ENCODE measurements around the gene KCNIP4.

The KCNIP4 gene

GRCh38 chr4:21307709-21308108 is 640.9 kb downstream of the KCNIP4 start:
- DNase-seq = no peak

DNA sequence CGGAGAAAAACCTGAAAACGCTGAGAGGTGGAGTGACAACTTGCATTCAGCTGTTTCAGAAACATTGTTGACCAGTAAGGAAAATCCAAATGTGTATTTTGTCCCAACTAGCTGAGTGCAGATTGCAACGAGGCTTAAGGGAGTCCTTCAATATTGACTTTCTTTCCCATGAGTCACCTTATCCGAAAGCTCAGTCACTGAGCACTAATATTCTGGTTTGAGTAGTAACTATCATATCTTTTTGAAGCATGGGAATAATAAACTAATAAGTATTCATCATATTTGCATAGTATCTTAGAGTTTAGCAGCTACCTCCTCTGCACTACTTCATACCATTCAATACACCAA is 644.1 kb downstream of the KCNIP4 start:
- DNase-seq = no peak

DNA sequence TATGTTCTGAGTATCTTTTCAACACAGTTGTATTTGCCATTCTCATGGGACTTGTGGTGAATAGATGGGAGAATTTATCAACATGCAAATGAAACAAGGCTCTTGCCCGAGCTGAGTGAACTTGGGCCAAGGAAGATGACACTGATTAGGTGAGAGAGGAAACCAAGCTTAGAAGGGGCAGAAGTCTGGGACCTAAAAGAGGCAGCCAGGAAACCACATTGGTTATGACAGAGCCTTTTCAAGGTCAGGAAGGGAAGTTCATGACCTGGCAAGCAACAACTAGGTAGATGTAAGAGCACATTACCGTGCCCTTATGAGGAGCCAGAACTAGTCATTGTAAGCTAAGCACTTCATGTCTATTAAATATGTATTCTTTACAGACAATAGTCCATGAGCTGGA is 658.0 kb downstream of the KCNIP4 start:
- DNase-seq = no peak

DNA sequence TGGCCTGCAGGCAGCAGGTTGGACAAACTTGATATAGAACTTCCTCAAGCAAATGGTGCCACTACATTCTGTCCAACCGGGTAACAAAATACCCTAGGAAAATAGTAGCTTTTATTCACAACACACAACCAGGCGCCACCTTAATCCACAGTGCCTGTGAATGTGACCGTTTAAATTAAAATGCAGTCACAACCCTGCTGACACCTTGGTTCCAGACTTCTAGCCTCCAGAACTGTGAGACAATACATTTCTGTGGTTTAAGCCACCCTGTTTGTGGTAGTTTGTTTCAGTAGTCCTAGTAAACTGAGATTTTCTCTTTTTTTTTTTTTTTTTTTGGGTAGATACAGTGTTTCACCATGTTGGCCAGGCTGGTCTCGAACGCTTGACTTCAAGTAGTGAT is 672.5 kb downstream of the KCNIP4 start:
- no peak for DNase-seq

- no peak for DNase-seq
Measured at GRCh38 chr4:21271439-21272052, 677.0 kb downstream of the KCNIP4 start.

DNA sequence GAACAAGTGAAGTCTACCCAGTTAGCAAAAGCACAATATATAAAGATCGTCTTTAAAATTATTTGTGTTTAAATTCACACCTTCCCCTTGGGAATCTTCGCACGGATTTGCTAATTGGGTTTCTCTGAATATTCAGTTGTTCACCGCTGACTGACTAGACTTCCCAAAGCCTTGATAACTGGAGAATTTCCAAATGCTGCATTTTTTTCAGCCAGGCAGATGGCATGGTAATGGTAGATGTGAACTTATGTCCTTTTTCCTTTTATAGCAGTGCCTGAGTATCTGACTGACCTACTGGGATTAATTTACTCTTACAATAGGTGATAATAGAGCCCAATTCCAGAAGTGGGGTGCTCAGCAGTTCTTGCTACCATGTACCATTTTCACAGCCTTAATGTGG is 700.2 kb downstream of the KCNIP4 start:
- no peak for DNase-seq

- no peak for DNase-seq
Measured at GRCh38 chr4:21242163-21242562, 706.4 kb downstream of the KCNIP4 start.

- DNase-seq = no peak
Measured at GRCh38 chr4:21226637-21227538, 721.7 kb downstream of the KCNIP4 start.

DNA sequence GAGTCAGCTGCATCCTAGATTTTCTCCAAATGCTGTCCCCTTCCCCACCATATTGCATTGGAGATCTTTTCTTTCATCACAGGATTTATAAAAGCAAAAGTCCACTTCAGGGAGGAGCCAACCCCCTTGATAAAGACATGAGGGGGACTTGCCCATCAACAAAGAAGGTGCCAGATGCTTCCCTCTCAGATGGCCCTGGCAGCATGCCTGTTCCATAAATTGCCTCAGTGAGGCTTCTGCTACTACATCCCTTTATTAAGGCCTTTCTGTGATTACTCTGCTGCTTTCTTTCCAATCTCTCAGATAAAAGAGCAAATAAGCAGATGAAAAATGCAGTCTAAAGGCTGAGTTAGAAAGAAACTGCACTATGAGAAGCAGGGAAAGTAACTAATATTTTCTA is 736.7 kb downstream of the KCNIP4 start:
- no peak for DNase-seq

DNA sequence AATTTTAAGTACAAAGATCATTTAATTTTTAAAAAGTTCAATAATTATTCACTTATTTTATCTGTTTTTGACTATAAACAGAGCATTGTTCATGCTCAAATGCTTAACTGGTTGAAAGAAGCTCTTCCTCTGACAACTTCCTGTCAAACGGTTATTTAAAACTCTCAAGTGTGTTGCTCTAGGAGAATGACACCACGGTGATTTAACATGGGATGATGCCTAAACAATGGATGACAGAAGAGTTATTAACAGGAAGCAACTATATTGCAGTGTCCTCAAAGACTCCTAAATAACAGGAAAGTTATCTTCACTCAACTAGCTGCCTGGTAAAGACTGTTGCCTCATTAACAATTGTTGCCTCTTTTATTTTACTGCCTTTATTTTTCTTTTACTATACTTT is 738.7 kb downstream of the KCNIP4 start:
- DNase-seq = no peak

DNA sequence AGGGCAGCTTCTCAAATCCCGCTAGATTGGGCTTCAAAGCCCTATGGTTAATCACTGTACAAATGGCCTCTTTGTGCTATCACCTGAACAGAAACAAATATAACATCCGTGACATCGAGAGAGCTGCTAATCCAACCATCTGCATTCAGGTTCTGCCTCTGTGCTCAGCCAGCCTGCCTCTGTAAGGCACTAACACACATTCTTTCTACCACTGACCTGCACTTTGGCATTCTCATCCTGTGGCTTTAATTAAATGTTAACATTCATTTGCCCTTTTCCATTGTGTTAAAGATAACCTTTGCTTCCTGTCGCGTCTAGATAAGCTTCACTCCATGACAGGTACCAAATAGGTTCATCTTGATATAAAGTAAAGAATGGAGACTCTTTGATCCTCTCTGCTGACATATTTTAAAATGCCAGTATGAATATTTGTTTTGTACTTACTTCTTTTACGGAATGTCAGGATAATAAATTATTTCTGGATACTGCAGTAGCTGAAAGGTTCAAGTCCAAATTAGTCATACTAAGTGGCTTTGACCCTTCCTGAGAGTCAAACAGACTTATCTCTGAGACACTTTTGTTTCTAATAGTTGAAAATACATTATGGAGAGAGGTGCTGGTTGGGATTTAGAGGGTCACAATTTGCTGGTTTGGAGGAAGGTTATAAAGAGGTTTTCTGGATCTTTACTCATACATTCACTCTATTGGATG is 742.6 kb downstream of the KCNIP4 start:
- DNase-seq = no peak

- DNase-seq = no peak
Measured at GRCh38 chr4:21203416-21203815, 745.2 kb downstream of the KCNIP4 start.

- no peak for DNase-seq
Measured at GRCh38 chr4:21202959-21203358, 745.6 kb downstream of the KCNIP4 start.

GRCh38 chr4:21198683-21199082 is 749.9 kb downstream of the KCNIP4 start:
- DNase-seq = no peak

- no peak for DNase-seq
Measured at GRCh38 chr4:21195682-21196081, 752.9 kb downstream of the KCNIP4 start.

DNA sequence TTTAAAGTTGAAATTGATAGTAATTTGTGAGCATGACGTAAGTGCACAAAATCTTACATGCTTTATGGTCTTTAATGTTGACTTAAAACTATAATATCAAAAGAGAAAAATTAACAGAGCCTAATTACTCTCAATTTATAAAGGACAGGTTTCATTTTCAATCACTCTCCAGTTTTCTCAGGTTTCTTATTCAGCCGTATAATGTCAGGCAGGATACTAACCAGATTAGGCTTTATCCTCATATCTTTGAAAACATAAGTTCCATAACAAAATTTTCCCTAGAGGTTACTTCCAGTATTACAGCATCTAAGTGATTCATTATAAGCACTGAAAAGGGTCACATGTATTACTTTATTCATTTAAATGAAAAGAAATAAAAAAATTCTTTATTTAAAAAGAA is 756.2 kb downstream of the KCNIP4 start:
- no peak for DNase-seq

DNA sequence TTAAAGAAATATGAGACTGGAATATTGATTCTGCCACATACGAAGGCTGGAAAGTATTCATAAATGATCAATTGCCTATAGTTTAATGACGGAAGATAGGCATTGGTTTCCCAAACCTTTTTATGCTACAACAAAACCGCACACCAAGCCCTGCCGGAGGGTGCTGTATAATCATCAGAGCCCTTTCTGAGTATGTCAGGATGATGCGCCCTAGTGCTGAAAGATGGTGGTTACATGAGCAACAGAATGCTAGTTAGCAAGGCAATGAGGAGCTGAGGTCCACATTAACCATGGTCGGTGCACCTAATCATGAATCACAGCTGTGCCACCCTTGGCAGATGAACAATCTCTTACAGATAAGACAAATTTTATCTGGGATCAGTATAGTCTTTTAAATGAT is 757.3 kb downstream of the KCNIP4 start:
- DNase-seq = no peak

DNA sequence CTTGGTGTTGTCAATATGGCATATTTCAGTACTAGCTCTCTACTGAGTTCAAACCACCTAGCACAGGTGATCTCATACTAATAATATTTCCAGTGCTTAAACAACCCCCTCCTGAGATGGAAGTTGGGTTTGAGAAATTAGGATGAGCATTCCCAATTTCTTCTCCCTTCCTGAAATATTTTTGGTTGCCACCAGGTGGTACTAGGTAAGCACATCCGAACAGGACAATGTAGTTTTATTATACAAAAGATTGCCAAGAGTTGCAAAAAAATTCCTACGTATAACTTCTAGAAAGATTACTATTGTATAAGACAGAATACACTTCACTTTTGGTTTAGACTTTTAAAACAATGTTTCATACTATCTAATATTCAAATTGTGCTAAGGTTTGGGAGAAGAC is 763.8 kb downstream of the KCNIP4 start:
- no peak for DNase-seq

- no peak for DNase-seq
Measured at GRCh38 chr4:21181716-21182115, 766.9 kb downstream of the KCNIP4 start.

GRCh38 chr4:21177871-21178270 is 770.7 kb downstream of the KCNIP4 start:
- no peak for DNase-seq

GRCh38 chr4:21177092-21177491 is 771.5 kb downstream of the KCNIP4 start:
- DNase-seq = no peak

DNA sequence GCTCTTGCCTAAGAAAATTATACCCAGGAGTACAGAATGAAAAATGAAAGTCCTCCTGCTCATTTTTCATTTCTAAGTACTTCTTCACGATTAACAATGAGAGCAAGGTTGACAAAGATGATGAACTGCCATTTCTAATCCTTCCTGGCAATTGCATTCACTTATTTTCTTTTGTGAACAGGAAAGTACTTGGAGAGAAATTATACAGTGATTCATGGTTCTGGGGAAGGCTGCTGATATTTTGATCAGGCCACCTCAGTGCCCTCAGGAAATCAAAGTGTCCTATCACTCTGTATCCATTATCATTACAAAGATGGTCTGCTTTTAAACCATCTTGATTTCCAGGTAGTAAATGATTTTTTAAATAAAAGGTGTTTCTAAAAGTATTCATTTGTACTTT is 780.9 kb downstream of the KCNIP4 start:
- DNase-seq = no peak

DNA sequence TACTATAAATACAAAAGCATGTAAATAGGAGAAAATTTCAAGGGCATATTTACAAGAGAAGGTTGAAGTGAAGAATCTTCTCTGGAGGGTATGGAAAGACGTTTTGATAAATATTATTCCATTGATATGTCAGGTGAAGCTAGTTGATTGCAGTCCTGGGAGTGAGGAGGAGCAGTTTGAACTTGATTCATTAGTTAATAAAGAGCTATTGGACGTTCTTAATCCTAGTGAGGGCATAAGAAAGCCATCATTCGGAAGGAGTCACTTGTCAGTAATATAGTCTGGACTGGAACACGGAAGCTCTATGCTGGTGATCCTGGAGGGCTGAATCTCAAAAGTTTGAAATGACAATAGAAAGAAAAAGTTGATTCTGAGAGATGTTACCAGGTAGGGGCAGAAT is 793.2 kb downstream of the KCNIP4 start:
- DNase-seq = no peak

GRCh38 chr4:21139327-21139726 is 809.2 kb downstream of the KCNIP4 start:
- no peak for DNase-seq
